ENCODE data around the gene DNASE2B.

- no peak for TF ChIP-seq POLR2A (IDR thresholded peaks at IDR 0.05; ENCODE audit: low read length)
- no peak for TF ChIP-seq GATA1 (IDR thresholded peaks at IDR 0.05; ENCODE audit: low read depth, low read length)
These were observed 19.0 kb upstream of the DNASE2B start for GRCh38 chr1:84379138-84379916.
